ENCODE data around the gene SLC13A3.
"Not testable (repeated sequence)": the region's sequence is repeated elsewhere in the genome, so short reads cannot be mapped to it uniquely, and the experiment has no call there.

SLC13A3 gene

DNA sequence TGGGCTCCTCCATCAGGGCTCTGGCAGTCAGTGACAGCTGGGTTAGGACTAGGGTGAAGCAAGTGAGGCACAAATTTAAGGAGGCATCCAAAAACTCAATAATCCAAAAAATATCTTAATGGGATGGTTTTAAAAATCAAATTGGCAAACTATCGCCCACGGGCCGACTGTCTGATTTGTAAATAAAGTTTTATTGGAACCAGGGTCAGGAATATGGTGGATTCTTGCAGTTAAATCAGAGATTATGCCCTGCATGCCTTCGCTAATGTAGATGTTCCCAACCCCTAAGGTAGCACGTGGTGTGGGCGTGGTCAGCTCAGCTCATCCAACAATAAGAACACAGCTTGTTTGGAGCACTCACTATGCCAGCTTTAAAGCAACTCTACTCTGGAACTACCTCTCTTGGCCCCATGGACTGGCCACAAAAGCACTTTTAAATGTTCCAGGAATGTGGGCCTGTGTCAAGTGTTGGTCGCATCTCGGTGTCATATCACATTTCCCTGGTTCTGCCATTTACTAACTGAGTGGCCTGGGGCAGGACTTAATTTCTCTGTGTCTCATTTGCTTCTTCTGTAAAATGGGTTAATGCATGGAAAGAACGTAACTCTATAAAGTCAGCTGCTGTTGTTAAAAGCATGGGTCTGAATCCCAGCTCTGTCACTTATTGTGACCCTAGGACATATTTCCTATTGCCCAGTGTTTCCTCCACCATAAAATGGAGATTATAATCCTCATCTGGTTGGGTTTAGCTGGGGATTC lies 31.0 kb upstream of the SLC13A3 start:
- no peak overlapping the region for H3K27ac ChIP-seq
- no peak for DNase-seq (ENCODE audit: low read depth, low spot score)

DNA sequence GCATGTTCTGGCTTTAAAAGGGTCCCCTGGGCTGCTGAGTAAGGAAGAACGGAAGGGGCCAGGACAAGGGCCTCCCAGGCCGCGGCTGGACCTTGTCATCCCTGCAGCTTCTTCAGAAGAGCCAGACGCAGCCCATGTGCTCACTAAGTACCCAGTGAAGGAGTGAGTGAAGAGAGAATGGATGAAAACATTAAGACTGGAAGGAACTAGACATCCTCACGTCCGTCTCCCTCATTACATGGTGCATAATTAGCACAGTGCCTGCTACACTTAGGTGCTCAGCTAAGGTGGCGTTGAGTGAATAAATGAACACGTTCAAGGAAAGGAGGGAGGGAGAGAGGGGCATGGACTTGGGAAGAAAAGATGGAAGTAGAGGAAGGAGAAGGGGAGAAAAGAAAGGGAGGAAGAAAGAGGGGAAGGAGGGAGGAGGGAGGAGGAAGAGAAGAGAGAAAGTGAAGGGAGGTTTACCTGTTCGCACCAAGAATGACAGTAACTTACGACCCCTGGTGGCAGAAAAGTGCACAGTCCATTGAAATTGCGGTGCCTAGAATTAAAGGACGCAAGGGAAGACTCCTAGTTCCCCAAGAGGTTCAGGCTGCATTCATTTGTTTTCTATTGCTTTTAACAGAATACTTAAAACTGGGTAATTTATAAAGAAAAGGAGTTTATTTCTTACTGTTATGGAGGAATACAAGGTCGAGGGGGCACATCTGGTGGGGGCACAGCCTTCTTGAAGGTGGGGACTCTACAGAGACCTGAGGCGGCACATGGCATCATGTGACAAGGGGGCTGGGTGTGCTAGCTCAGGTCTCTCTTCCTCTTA lies 30.0 kb upstream of the SLC13A3 start:
- DNase-seq (ENCODE audit: low read depth, low spot score): no peak
- H3K27ac ChIP-seq: no peak overlapping the region

DNA sequence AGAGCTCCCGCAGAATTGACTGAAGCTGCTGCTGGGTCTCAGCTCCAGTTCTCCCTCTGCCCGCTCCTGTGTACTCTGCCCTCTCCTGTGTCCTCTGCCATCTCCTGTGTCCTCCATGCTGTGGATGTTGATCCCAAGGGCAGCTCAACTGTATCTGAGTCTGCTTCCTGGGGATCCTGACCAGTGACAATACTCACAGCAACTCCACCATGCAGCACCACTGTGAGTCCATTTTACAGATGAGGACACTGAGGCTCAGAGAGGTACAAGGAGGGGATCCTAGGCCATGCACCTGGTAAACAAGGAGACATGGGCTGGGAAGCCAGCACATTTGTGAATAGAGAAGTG lies 29.4 kb upstream of the SLC13A3 start:
- DNase-seq (ENCODE audit: low read depth, low spot score): no peak
- H3K27ac ChIP-seq: no peak overlapping the region

DNA sequence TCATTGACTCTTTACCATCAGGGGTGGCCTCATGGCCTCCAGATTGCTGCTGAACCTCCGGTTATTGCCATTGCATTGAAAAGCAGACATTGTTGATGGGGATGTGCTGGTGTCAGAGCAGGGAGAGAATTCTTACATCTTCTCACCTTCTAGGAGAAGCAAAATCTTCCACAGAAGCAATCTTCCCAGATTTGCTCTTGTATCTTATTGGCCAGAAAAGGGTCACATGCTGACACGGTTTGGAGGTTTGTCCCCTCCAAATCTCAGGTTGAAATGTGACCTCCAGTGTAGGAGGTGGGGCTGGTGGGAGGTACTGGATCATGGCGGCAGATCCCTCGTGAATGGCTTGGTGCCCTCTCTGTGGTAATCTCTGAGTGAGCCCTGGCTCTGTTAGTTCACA lies 27.3 kb upstream of the SLC13A3 start:
- H3K27ac ChIP-seq: no peak overlapping the region
- no peak for DNase-seq (ENCODE audit: low read depth, low spot score)

DNA sequence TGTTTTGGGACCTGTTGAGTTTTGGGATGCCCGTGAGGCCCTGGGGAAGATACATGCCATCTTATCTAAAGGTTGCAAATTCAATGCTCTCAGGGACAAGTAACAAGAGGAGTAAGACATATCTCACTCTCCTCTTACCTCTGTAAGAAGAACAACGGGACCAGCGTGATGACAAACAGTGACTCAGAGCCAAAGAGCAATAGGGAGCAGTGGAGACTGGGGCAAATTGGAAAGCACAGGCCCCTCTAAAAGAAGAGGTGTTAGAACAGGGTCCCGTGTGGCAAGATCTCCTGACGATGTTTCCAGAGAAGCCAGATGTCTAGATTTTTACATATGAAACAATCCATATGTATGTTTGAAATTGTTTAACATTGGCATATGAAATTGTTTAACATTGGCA lies 26.3 kb upstream of the SLC13A3 start:
- no peak overlapping the region for H3K27ac ChIP-seq
- no peak for DNase-seq (ENCODE audit: low read depth, low spot score)

DNA sequence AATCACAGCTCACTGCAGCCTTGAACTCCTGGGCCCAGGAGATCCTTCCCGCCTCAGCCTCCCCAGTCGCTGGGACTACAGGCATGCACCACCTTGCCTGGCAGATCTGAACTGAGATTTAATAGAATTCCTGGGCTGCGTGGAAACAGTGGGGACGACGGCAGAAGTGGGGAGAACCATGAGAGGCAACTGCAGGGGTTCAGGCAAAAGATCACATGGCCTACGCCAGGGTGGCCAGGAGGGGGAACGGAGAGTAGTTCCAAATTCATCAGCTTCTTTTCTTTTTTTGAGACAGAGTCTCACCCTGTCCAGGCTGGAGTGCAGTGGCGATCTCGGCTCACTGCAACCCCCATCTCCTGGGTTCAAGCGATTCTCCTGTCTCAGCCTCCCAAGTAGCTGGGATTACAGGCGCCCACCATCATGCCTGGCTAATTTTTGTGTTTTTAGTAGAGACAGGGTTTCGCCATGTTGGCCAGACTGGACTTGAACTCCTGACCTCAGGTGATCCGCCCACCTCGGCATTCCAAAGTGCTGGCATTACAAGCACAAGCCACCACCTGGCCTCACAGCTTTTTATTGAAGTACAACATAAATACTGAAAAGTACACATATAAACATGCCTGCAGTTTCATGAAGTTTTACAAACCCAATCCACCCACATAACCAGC lies 25.5 kb upstream of the SLC13A3 start:
- not testable (repeated sequence) for H3K27ac ChIP-seq; DNase-seq (ENCODE audit: low read depth, low spot score)

DNA sequence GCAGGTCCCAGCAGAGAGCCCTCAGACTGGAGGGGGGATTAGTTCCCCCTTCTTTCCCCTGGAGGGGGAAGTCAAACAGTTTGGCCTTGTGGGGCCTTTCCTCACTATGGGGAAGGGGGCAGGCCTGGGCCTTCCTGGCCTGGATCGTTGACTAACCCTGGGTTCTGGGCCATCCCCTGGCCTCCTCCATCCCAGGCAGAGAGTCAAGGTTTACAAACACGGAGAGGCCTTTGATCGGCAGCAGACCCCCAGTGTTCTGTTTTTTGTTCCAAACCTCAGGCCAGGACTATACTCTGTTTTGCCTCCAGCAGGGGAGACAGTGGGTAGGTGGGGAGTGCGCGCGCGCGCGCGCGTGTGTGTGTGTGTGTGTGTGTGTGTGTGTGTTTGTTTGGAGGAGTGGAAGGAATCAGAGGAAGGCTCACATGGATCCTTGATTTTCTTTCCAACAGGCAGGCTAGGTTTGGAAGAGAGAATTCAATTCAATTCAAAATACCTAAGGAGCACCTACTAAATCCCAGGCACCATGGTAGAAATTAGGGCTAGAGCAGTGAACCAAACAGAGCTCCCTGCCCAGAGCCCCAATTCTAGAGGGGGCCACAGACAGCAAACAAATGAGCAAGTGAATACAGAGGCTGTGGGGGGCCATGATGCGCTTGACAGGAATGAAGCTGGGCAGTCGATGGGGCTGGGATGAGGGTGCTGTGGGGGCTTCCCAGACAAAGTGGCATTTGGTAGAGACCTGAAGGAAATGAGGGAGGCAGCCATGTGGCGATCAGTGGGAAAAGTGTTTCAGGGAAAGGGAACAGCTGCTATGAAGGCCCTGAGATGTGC lies 23.2 kb upstream of the SLC13A3 start:
- no peak overlapping the region for H3K27ac ChIP-seq
- DNase-seq (ENCODE audit: low read depth, low spot score): no peak

DNA sequence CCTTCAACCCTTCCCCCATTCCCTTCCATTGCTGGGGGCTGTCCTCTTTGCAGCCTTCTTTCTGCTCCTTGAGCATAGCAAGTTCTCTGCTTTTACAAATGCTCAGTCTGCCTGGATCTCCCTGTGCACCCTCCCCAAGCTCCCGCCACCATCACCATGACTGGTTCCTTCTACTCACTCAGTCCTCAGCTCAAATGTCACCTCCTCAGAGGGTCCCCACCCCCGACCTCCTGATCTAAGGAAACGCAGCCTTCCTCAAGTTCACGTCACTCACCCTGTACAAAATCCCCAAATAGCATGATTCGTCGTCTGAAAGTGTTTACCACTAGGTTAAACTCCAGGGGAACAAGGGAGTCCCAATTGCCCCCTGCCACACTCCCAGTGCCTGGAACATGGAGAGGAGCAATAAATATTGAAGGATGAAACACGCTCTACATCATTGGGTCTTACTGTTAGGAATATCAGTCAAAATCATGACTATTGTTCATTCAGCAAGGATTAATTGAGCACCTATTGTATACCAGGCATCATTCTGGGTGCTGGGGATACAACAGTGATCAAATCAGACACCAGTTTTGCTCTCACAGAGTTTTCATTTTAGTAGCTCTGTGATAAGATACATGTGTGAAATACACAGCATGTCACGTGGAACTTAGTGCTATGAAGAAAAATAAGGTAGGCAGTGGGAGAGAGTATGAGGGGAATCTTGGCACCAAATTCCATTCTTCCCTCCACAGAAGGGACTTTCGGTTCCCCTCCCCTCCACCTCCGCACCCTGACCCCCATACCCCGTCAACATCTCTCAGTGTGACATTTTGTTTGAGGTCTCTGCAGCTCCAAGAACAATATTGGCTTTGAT lies 22.4 kb upstream of the SLC13A3 start:
- DNase-seq (ENCODE audit: low read depth, low spot score): no peak
- H3K27ac ChIP-seq: no peak overlapping the region

DNA sequence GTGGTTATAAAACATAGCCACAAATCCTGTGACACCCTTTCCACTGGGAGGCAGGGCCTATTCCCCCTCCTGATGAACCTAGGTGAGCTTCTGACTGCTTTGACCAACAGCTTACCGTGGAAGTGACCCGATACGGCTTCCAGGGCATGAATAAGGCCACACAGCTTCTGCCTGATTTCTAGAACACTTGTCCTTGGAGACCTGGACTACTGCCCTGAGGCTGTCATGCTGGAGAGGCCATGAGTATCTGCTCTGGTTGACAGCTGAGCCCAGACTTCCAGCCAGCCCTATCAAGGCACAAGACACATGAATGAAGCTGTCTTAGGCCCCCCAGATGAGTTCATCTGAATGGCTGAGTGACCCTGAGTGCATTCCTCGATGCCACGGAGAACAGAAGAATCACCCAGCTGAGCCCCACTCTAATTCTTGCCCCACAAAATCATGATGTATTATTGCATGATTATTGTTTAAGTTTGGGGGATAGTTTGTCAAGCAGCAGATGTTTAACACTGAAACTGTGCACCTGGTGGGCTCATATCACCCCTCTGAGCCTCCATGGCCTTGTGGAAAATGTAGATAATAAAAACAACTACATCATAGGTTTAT lies 21.4 kb upstream of the SLC13A3 start:
- DNase-seq (ENCODE audit: low read depth, low spot score): no peak
- no peak overlapping the region for H3K27ac ChIP-seq

DNA sequence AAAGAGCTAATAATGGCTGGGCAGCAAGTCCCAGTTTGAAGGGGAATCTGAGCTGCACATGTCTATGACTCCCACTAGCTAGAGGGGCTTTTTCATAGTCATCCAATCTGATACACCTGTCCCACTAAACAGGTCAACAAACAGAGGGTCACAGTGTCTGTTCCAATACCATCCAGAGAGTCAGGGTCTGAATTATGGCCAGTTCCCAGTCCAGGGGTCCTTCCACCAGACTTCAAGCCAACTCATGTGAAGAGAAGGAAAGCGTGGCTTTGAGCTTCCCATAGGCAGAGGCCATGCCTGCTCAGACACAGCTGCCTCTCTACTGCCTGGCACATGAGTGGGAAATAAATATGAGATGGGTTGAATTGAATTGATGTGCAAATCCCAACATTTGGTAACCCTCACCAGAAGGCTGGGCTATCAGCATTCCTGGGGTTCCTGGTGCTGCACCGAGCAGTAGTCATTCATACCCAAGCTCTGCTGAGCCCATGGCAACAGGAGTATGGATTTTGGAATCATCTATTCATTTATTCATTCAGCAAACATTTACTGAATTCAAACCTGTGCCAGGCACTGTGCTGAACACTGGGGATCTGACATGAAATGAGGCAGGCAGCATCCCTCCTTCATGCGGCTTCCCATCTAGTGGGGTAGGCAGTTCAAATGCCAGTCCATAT lies 20.7 kb upstream of the SLC13A3 start:
- no peak for DNase-seq (ENCODE audit: low read depth, low spot score)
- no peak overlapping the region for H3K27ac ChIP-seq

DNA sequence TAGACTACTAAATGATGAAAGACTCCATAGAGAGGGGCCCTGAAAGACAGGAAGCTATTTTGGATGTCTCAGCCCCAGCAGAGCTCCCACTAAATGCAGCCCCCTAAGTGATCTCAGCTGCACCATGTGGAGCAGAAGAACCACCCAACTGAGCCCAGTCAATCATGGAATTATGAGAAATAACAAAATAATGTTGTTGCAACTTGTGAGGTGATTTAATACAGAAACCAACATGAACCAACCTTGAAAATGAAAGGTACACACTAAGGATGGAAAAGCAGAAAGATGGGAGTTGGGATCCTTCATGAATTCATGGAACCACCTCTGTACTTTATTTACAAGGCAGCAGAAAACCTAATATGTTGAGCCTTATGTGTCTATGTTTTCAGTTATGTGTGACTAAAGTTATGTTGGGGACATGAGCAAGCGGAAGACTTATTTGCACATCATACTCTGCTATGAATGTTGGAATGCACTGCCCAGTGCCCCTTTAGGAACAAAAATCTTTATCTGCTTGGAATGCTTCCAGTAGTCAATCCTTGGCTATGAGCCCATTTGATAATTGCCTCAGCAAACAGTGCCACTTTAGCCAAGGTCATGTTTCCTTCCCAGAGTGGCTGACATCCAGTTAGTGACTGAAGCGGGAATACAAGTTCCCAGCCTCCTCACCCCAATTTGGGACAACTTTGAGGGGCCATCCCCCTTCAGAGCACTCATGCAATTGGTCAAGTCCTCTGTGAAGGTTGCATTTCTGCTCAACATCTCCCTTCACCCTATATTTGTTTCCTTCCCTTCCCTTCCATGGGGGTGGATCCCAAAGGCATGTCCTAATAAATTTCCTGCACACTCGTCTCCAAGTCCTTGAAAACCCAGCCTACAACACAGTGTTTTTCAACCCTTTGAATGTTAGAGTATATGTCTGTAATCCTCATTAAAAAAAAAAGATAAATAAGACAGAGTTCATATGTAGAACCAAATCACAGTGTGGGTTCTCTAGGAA lies 19.6 kb upstream of the SLC13A3 start:
- no peak for DNase-seq (ENCODE audit: low read depth, low spot score)

DNA sequence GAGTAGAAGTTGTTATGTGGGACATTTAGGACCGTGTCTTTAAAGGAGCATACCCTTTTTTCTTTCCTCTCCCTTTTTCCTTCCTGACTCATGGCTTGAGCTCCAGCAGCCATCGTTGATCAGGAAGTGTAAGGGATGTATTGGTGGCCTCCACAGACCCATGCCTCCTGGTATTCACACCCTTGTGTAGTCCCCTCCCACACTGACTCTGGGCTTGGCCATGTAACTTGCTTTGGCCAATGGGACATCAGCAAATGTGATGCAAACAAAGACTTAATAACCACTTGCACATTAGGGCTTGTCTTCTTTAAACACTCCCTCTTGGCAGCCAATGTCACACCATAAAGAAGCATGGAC lies 18.9 kb upstream of the SLC13A3 start:
- no peak for DNase-seq (ENCODE audit: low read depth, low spot score)

More for the DNA sequence above, 19.6 kb upstream of the SLC13A3 start:
- no peak overlapping the region for H3K27ac ChIP-seq

DNA sequence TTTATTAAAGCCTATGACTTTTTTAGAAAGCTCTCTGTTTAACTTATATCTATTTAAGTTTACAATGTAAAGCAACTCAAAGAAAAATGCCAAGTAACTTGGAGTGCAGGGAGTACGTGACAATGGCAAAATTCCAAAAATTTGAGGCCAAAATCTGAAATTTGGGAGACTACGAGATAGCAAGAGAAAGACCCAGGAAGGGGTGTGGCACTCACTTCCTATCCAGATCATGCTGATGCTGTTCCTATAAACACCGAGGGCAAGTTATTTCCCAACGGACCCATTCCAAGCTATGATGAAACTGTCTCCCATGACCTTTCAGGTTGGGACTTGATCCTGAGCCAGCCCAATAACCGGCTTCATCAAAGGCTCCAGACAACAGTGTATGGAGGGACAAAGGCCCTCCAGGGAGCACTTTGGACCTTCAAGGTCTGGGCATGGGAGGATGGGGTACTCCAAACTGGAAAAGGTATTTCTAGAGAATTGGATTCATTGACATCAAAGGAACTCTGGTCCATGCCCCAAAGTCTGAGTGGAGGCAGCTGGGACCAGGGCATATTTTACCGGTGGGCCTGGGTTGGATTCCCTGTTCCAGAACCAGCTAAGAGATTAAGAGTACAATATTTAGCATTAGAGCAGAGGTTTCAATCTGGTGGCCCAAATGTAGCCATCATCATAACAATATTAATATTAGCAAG lies 15.7 kb upstream of the SLC13A3 start:
- H3K27ac ChIP-seq: no peak overlapping the region
- no peak for DNase-seq (ENCODE audit: low read depth, low spot score)

More for the DNA sequence above, 18.9 kb upstream of the SLC13A3 start:
- H3K27ac ChIP-seq: no peak overlapping the region

DNA sequence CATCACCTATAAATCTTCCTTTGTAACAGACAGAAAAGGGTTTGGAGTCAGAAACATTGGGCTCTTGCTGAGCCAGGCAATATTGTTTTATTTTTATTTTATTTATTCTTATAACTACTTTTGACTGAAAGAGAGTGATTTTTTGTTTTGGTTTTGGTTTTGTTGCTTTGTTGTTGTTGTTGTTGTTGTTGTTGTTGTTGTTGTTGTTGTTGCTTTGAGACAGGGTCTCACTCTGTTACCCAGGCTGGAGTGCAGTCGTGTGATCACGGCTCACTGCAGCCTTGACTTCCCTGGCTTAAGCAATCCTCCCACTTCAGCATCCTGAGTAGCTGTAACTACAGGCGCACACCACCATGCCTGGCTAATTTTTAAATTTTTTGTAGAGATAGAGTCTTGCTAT lies 15.0 kb upstream of the SLC13A3 start:
- H3K27ac ChIP-seq: no peak overlapping the region
- DNase-seq (ENCODE audit: low read depth, low spot score): no peak

DNA sequence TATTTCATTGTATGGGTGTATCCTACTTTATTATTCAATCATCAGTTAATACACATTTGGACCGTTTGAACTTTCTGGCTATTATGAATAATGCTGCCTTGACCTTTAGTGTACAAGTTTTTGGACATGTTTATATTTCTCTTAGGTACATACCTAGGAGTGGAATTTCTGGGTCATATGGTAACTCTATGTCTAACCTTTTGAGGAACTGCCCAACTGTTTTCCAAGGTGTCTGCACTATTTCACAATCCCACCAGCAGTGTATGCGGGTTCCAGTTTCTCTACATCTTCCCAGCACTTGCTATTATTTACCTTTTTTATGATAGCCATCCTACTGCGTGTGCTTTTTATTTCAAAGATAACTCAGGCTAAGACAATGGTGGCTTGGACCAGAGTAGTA lies 14.3 kb upstream of the SLC13A3 start:
- no peak for DNase-seq (ENCODE audit: low read depth, low spot score)
- H3K27ac ChIP-seq: no peak overlapping the region

DNA sequence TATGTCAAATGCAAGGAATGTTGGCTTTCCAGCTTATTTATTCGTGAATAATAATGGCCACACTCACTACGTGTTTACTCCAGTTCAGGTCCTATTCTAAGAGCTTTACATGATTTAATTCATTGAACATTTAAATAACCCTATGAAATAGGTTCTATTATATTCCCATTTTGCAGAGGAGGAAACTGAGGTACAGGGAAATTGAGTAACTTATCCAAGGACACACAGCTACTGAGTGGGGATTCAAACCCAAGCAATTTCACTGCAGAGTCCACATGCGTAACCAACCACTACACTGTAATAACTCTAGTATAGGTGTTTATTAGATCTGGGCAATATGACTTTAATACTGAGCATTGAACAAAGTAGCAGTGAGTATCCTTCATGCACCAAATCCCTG lies 12.3 kb upstream of the SLC13A3 start:
- no peak for DNase-seq (ENCODE audit: low read depth, low spot score)
- no peak overlapping the region for H3K27ac ChIP-seq

DNA sequence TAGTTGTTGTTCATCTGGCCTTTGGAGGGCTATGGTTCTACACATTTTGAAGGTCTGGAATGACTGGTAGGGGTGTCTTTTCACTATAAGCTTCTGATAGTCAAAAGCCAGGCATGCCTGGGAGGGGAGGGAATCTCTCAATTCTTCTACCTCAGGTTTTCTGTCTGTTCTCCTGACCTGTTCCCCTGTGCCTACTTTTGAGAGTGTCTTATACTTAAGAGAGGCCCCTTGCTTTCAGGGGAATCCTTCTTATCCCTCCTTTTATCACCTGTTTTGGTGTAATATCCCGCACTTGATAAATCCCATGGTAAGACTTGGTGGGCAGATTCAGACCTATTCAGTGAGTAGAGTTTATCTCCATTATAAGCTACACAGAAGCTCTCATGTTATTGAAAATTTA lies 10.4 kb upstream of the SLC13A3 start:
- DNase-seq (ENCODE audit: low read depth, low spot score): no peak
- H3K27ac ChIP-seq: no peak overlapping the region

Data from epithelial cell of prostate (primary cell).